ENCODE results near the gene CSMD2. TPM values are rescaled to one million over a fixed set of nuclear protein-coding genes. Genes with fewer than 3 reads are reported as not detected.

The CSMD2 gene
- total RNA-seq (2021), result not detected in 2 replicates
- percentile 1 among the genes with signal in this experiment for Bru-seq, nascent RNA
- percentile 0 among the genes with signal in this experiment for BruChase-seq, experiment 1, labeled RNA remaining after a 2-hour chase
- not detected for BruChase-seq, experiment 2, labeled RNA remaining after a 6-hour chase
- long read RNA-seq, result 0 reads

- Histone ChIP-seq H3K27me3 (ENCODE audit: insufficient read depth, low read depth) (peaks cover 12% of the 10 kb centered on the region), H3K27ac (no peak within 1 kb of the TSS), H3K9me2 (ENCODE audit: insufficient read depth) (no peaks in the 10 kb centered on the region), H3K79me2 (ENCODE audit: low read depth) (no peaks in the 10 kb centered on the region), H2AFZ (no peak within 1 kb of the TSS), H4K20me1 (ENCODE audit: insufficient read depth) (no peaks in the 10 kb centered on the region), H3K4me2 (no peak within 1 kb of the TSS), H3K9me3 (ENCODE audit: insufficient read depth, low read depth) (no peaks in the 10 kb centered on the region), H3F3A (ENCODE audit: insufficient read depth, low read depth) (no peaks in the 10 kb centered on the region), H3K4me1 (replicated peaks; ENCODE audit: insufficient read depth) (no peaks in the 10 kb centered on the region), H3K36me3 (ENCODE audit: low read depth) (no peaks in the 10 kb centered on the region), H3K4me3 (no peak within 1 kb of the TSS)
- no TSS peak for BruUV-seq (replicated peaks)
- DNase-seq, result no peak
- ChIA-PET CTCF (no interaction called here), POLR2A (ENCODE audit: unreplicated experiment) (no interaction called here)
- no peak for TF ChIP-seq EZH2 (IDR thresholded peaks at IDR 0.05; ENCODE audit: low read depth)
- TF ChIP-seq, protein P1, sequence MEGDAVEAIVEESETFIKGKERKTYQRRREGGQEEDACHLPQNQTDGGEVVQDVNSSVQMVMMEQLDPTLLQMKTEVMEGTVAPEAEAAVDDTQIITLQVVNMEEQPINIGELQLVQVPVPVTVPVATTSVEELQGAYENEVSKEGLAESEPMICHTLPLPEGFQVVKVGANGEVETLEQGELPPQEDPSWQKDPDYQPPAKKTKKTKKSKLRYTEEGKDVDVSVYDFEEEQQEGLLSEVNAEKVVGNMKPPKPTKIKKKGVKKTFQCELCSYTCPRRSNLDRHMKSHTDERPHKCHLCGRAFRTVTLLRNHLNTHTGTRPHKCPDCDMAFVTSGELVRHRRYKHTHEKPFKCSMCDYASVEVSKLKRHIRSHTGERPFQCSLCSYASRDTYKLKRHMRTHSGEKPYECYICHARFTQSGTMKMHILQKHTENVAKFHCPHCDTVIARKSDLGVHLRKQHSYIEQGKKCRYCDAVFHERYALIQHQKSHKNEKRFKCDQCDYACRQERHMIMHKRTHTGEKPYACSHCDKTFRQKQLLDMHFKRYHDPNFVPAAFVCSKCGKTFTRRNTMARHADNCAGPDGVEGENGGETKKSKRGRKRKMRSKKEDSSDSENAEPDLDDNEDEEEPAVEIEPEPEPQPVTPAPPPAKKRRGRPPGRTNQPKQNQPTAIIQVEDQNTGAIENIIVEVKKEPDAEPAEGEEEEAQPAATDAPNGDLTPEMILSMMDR (conservative IDR thresholded peaks at IDR 0.05), result no peak
- intact Hi-C loops (cut with micrococcal nuclease; ENCODE audit: unreplicated experiment), result no loop called here
Measured at GRCh38 chr1:34164771-34165391, at the start of gene CSMD2. Gene CSMD2 (minus strand): TSS chr1:34165230. CDS start chr1:34165097, 133 bp downstream.

GRCh38 chr1:34213956-34214355 lies 48.9 kb upstream of the CSMD2 start:
- Histone ChIP-seq H3K27ac (no peak overlapping the region), H3K4me3 (no peak overlapping the region), H3K4me1 (replicated peaks; ENCODE audit: insufficient read depth) (no peaks in the 10 kb centered on the region), H3K27me3 (ENCODE audit: insufficient read depth, low read depth) (peaks cover 33% of the 10 kb centered on the region), H3K79me2 (ENCODE audit: low read depth) (no peaks in the 10 kb centered on the region), H2AFZ (no peak overlapping the region), H3K9me2 (ENCODE audit: insufficient read depth) (no peaks in the 10 kb centered on the region), H3K4me2 (no peak overlapping the region), H3K36me3 (ENCODE audit: low read depth) (no peaks in the 10 kb centered on the region), H4K20me1 (ENCODE audit: insufficient read depth) (no peaks in the 10 kb centered on the region), H3K9me3 (ENCODE audit: insufficient read depth, low read depth) (no peaks in the 10 kb centered on the region), H3F3A (ENCODE audit: insufficient read depth, low read depth) (no peaks in the 10 kb centered on the region)
- intact Hi-C loops (cut with micrococcal nuclease; ENCODE audit: unreplicated experiment), result no loop called here
- TF ChIP-seq, protein P1 (conservative IDR thresholded peaks at IDR 0.05), result no peak
- no peak for TF ChIP-seq EZH2 (IDR thresholded peaks at IDR 0.05; ENCODE audit: low read depth)
- no TSS peak for BruUV-seq (replicated peaks)
- CTCF ChIA-PET, result no interaction called here
- no peak for DNase-seq
- POLR2A ChIA-PET (ENCODE audit: unreplicated experiment), result no interaction called here

- BruUV-seq (replicated peaks), result no TSS peak
Measured at GRCh38 chr1:34212673-34213072, 47.6 kb upstream of the CSMD2 start.

More at GRCh38 chr1:34212673-34213072, 47.6 kb upstream of the CSMD2 start:
- intact Hi-C loops (cut with micrococcal nuclease; ENCODE audit: unreplicated experiment), result no loop called here
- no peak overlapping the region for H3K4me3 ChIP-seq
- peaks cover 34% of the 10 kb centered on the region for H3K27me3 ChIP-seq (ENCODE audit: insufficient read depth, low read depth)
- no peak overlapping the region for H3K27ac ChIP-seq
- DNase-seq, result no peak
- H4K20me1 ChIP-seq (ENCODE audit: insufficient read depth), result no peaks in the 10 kb centered on the region
- H3F3A ChIP-seq (ENCODE audit: insufficient read depth, low read depth), result no peaks in the 10 kb centered on the region
- H3K4me1 ChIP-seq (replicated peaks; ENCODE audit: insufficient read depth), result no peaks in the 10 kb centered on the region
- H3K36me3 ChIP-seq (ENCODE audit: low read depth), result no peaks in the 10 kb centered on the region
- TF ChIP-seq EZH2 (IDR thresholded peaks at IDR 0.05; ENCODE audit: low read depth), result no peak
- TF ChIP-seq, protein P1 (conservative IDR thresholded peaks at IDR 0.05), result no peak
- POLR2A ChIA-PET (ENCODE audit: unreplicated experiment), result no interaction called here
- H3K9me3 ChIP-seq (ENCODE audit: insufficient read depth, low read depth), result no peaks in the 10 kb centered on the region
- CTCF ChIA-PET, result no interaction called here
- H3K4me2 ChIP-seq, result no peak overlapping the region
- no peak overlapping the region for H2AFZ ChIP-seq
- no peaks in the 10 kb centered on the region for H3K9me2 ChIP-seq (ENCODE audit: insufficient read depth)
- no peaks in the 10 kb centered on the region for H3K79me2 ChIP-seq (ENCODE audit: low read depth)

All from PC-9 (cell line).